Urinary bladder (tissue), 4 donors: Measurements from ENCODE around the gene CDPF1. TPM values are rescaled to one million over a fixed set of nuclear protein-coding genes. Genes with fewer than 3 reads are reported as not detected.

Experiments
- DNase-seq: peaks from one replicate; pipeline ENCODE4 v3.0.0-alpha.2; 2015; ENCODE audit errors: extremely low spot score
- H3K27ac ChIP-seq: one replicate; pipeline ENCODE4 v1.5.1; 2013; ENCODE audit warnings: low read depth, mild to moderate bottlenecking, moderate library complexity
- H3K36me3 ChIP-seq: one replicate; pipeline ENCODE4 v1.6.1; 2013; ENCODE audit warnings: mild to moderate bottlenecking, moderate library complexity; ENCODE audit not compliant: insufficient read depth
- H3K4me1 ChIP-seq: one replicate; pipeline ENCODE4 v1.6.1; 2013; ENCODE audit warnings: mild to moderate bottlenecking, moderate library complexity; ENCODE audit not compliant: insufficient read depth
- H3K4me3 ChIP-seq: one replicate; pipeline ENCODE4 v1.5.1; 2013; ENCODE audit warnings: low read depth, low read length
- WGBS: extraction: QIAGEN DNeasy Blood & Tissue Kit; methylation state at CpG from one replicate; pipeline ENCODE4 v1.1.7; 2013; 5-methylcytosine and 5-hydroxymethylcytosine counted together
- polyA plus RNA-seq: library from polyadenylated mRNA; stranded (reverse); fragments of 200-250 nt; gene quantifications from one replicate; pipeline ENCODE4 v1.2.3, GENCODE V29; 2013
- total RNA-seq: library from RNA; depleted of rRNA; stranded (reverse); fragments of >200 nt; gene quantifications from one replicate; pipeline ENCODE4 v1.2.3, GENCODE V29; 2014
- donor health status: healthy with polysubstance abuse.
- donor health status: healthy.

The CDPF1 gene
- total RNA-seq, result 9.0 TPM
- polyA plus RNA-seq, result 20.0 TPM

GRCh38 chr22:46250035-46250782 is at the start of gene CDPF1:
Gene CDPF1 (minus strand): TSS chr22:46250293. CDS start chr22:46248284, 2,009 bp downstream.
- Histone ChIP-seq H3K4me1 (no peaks in the 10 kb centered on the region), H3K4me3 (peak within 1 kb of the TSS; percentile 74), H3K36me3 (no peaks in the 10 kb centered on the region), H3K27ac (peak within 1 kb of the TSS; percentile 89)
- peak; percentile 14 for DNase-seq
- WGBS, result under 1% methylated on average over 89 of the region's 89 CpGs

- Histone ChIP-seq H3K4me1 (no peaks in the 10 kb centered on the region), H3K4me3 (no peak overlapping the region), H3K36me3 (no peaks in the 10 kb centered on the region), H3K27ac (no peak overlapping the region)
- 94% methylated on average over 13 of the region's 13 CpGs for WGBS
- DNase-seq, result no peak
These were observed 49.0 kb upstream of the CDPF1 start for GRCh38 chr22:46299101-46299500.

GRCh38 chr22:46297151-46297812 is 47.2 kb upstream of the CDPF1 start:
- H3K4me3 ChIP-seq, result peak overlapping the region; percentile 29
- no peaks in the 10 kb centered on the region for H3K36me3 ChIP-seq
- H3K27ac ChIP-seq, result no peak overlapping the region
- no peak for DNase-seq
- WGBS, result 5% methylated on average over 32 of the region's 32 CpGs
- no peaks in the 10 kb centered on the region for H3K4me1 ChIP-seq

GRCh38 chr22:46296257-46297150 is 46.4 kb upstream of the CDPF1 start, which contains the start of gene GTSE1:
Gene GTSE1 (plus strand): TSS chr22:46296870. CDS start chr22:46297401, 531 bp downstream.
- peak within 1 kb of the TSS; percentile 38 for H3K4me3 ChIP-seq
- peak; percentile 89 for DNase-seq
- peak within 1 kb of the TSS; percentile 87 for H3K27ac ChIP-seq
- no peaks in the 10 kb centered on the region for H3K4me1 ChIP-seq
- under 1% methylated on average over 76 of the region's 76 CpGs for WGBS
- no peaks in the 10 kb centered on the region for H3K36me3 ChIP-seq

GRCh38 chr22:46295277-46295971 is 45.3 kb upstream of the CDPF1 start:
- DNase-seq, result no peak
- no peak overlapping the region for H3K4me3 ChIP-seq
- H3K27ac ChIP-seq, result no peak overlapping the region
- whole genome bisulfite sequencing, result 58% methylated on average over 4 of the region's 4 CpGs
- H3K4me1 ChIP-seq, result no peaks in the 10 kb centered on the region
- no peaks in the 10 kb centered on the region for H3K36me3 ChIP-seq

- no peak for DNase-seq
- no peak overlapping the region for H3K4me3 ChIP-seq
- no peaks in the 10 kb centered on the region for H3K36me3 ChIP-seq
- 94% methylated on average over 2 of the region's 2 CpGs for WGBS
- H3K27ac ChIP-seq, result no peak overlapping the region
- H3K4me1 ChIP-seq, result no peaks in the 10 kb centered on the region
These were observed 44.7 kb upstream of the CDPF1 start for GRCh38 chr22:46294784-46295183.

GRCh38 chr22:46293577-46294260 is 43.6 kb upstream of the CDPF1 start:
- no peak for DNase-seq
- Histone ChIP-seq H3K4me3 (no peak overlapping the region), H3K4me1 (no peaks in the 10 kb centered on the region), H3K36me3 (no peaks in the 10 kb centered on the region), H3K27ac (no peak overlapping the region)
- 79% methylated on average over 11 of the region's 11 CpGs for WGBS

- no peaks in the 10 kb centered on the region for H3K4me1 ChIP-seq
- 91% methylated on average over 14 of the region's 14 CpGs for WGBS
- H3K27ac ChIP-seq, result no peak overlapping the region
- no peak for DNase-seq
- no peak overlapping the region for H3K4me3 ChIP-seq
- no peaks in the 10 kb centered on the region for H3K36me3 ChIP-seq
These were observed 42.6 kb upstream of the CDPF1 start for GRCh38 chr22:46292732-46293131.

GRCh38 chr22:46292173-46292572 is 42.1 kb upstream of the CDPF1 start:
- Histone ChIP-seq H3K4me3 (no peak overlapping the region), H3K4me1 (no peaks in the 10 kb centered on the region), H3K36me3 (no peaks in the 10 kb centered on the region), H3K27ac (no peak overlapping the region)
- DNase-seq, result no peak
- WGBS, result 92% methylated on average over 3 of the region's 3 CpGs

- Histone ChIP-seq H3K36me3 (peaks cover 4% of the 10 kb centered on the region), H3K4me3 (no peak overlapping the region), H3K27ac (no peak overlapping the region), H3K4me1 (no peaks in the 10 kb centered on the region)
- WGBS, result 96% methylated on average over 23 of the region's 23 CpGs
- DNase-seq, result no peak
These were observed 41.0 kb upstream of the CDPF1 start for GRCh38 chr22:46290843-46291785.

- Histone ChIP-seq H3K4me3 (no peak overlapping the region), H3K36me3 (peaks cover 4% of the 10 kb centered on the region), H3K27ac (no peak overlapping the region), H3K4me1 (no peaks in the 10 kb centered on the region)
- DNase-seq, result no peak
- WGBS, result 97% methylated on average over 17 of the region's 17 CpGs
These were observed 40.2 kb upstream of the CDPF1 start for GRCh38 chr22:46290121-46290842.
